HG03103 (cell line): ENCODE data around the gene CD300C.
"Not testable (repeated sequence)": the region's sequence is repeated elsewhere in the genome, so short reads cannot be mapped to it uniquely, and the experiment has no call there.

ENCODE experiments used
- ATAC-seq: cut with Tn5 transposase; IDR thresholded peaks from one replicate; pipeline ENCODE4 v1.9.1; 2021; ENCODE audit warnings: low read depth; ENCODE audit not compliant: unreplicated experiment

Gene CD300C

GRCh38 chr17:74563358-74563757, 17.4 kb upstream of the CD300C start:
- no peak for ATAC-seq

GRCh38 chr17:74561586-74561985, 15.7 kb upstream of the CD300C start:
- ATAC-seq, result no peak

- no peak for ATAC-seq
Observed at GRCh38 chr17:74558882-74559519, 13.1 kb upstream of the CD300C start.

- not testable (repeated sequence) for ATAC-seq
Observed at GRCh38 chr17:74558402-74558801, 12.5 kb upstream of the CD300C start.

GRCh38 chr17:74555427-74555940, 9.6 kb upstream of the CD300C start:
- ATAC-seq, result no peak

GRCh38 chr17:74554909-74555308, 9.0 kb upstream of the CD300C start:
- ATAC-seq, result no peak

- ATAC-seq, result no peak
Observed at GRCh38 chr17:74552037-74552436, 6.1 kb upstream of the CD300C start.

- ATAC-seq, result no peak
Observed at GRCh38 chr17:74550602-74551001, 4.7 kb upstream of the CD300C start.

- no peak for ATAC-seq
Observed at GRCh38 chr17:74549343-74549742, 3.4 kb upstream of the CD300C start.

GRCh38 chr17:74547736-74548135, 1.8 kb upstream of the CD300C start:
- ATAC-seq, result no peak

GRCh38 chr17:74547264-74547663, 1.3 kb upstream of the CD300C start:
- ATAC-seq, result no peak

- ATAC-seq, result no peak
Observed at GRCh38 chr17:74546586-74546985, 671 bp upstream of the CD300C start.

GRCh38 chr17:74544991-74545842, 698 bp downstream of the CD300C start:
- ATAC-seq, result no peak

GRCh38 chr17:74543891-74544760, 1.8 kb downstream of the CD300C start:
- no peak for ATAC-seq

GRCh38 chr17:74543406-74543805, 2.5 kb downstream of the CD300C start:
- no peak for ATAC-seq

- ATAC-seq, result no peak
Observed at GRCh38 chr17:74542727-74543383, 3.1 kb downstream of the CD300C start.

- no peak for ATAC-seq
Observed at GRCh38 chr17:74542166-74542565, 3.7 kb downstream of the CD300C start.

GRCh38 chr17:74541176-74542111, 4.5 kb downstream of the CD300C start:
- no peak for ATAC-seq

GRCh38 chr17:74539281-74539820, 6.6 kb downstream of the CD300C start:
- no peak for ATAC-seq
